HepG2 (cell line): Measurements from ENCODE around the gene TAF1B. TPM values are rescaled to one million over a fixed set of nuclear protein-coding genes. Genes with fewer than 3 reads are reported as not detected.

Experiments used
- CEBPB ChIP-seq: IDR thresholded peaks from 2 replicates; pipeline ENCODE4 v1.6.1; 2011; ENCODE audit warnings: low read depth, low read length, improper control_type of control experiment, borderline replicate concordance
- CEBPG ChIP-seq: IDR thresholded peaks from 2 replicates; pipeline ENCODE4 v1.6.1; 2016
- DMAP1 ChIP-seq: IDR thresholded peaks from 2 replicates; pipeline ENCODE4 v1.6.1; 2016
- ISL2 ChIP-seq: sonication (generic); formaldehyde crosslinking; IDR thresholded peaks from 2 replicates; pipeline ENCODE4 v1.5.0; 2020; ENCODE audit warnings: missing genetic modification reagents
- KAT8 ChIP-seq: IDR thresholded peaks from 2 replicates; pipeline ENCODE4 v1.6.1; 2016; ENCODE audit warnings: missing genetic modification reagents, missing compliant biosample characterization
- PHF21A ChIP-seq: sonication (generic); formaldehyde crosslinking; IDR thresholded peaks from 2 replicates; pipeline ENCODE4 v1.5.0; 2020; ENCODE audit warnings: mild to moderate bottlenecking, missing genetic modification reagents
- RBAK ChIP-seq: sonication (generic); formaldehyde crosslinking; IDR thresholded peaks from 2 replicates; pipeline ENCODE4 v1.5.1; 2020; ENCODE audit warnings: mild to moderate bottlenecking, missing genetic modification reagents
- SOX13 ChIP-seq, 3 experiments: fragments of 450-650 bp in 1 of 3; sonication (generic) in 1 of 3; formaldehyde crosslinking in 1 of 3; IDR thresholded peaks in 2 of 3; conservative IDR thresholded peaks in 1 of 3; 2 replicates each; pipeline versions ENCODE4 v1.5.0 to v1.6.1; 2016 to 2020; ENCODE audit warnings: antibody characterized with exemption in 1 of 3, mild to moderate bottlenecking in 1 of 3, missing compliant biosample characterization in 1 of 3, missing genetic modification reagents in 1 of 3, moderate library complexity in 1 of 3
- SOX6 ChIP-seq, 2 experiments: fragments of 450-650 bp in 1 of 2; sonication (generic) in 1 of 2; formaldehyde crosslinking in 1 of 2; IDR thresholded peaks; 2 replicates each; pipeline versions ENCODE4 v1.4.0 to v1.6.1; 2017 to 2020; ENCODE audit warnings: antibody characterized with exemption in 1 of 2, mild to moderate bottlenecking in 1 of 2, missing genetic modification reagents in 1 of 2
- ZNF331 ChIP-seq: sonication (generic); formaldehyde crosslinking; IDR thresholded peaks from 2 replicates; pipeline ENCODE4 v1.4.0; 2020; ENCODE audit warnings: missing genetic modification reagents
- ZNF547 ChIP-seq: sonication (generic); formaldehyde crosslinking; IDR thresholded peaks from 2 replicates; pipeline ENCODE4 v1.5.1; 2020; ENCODE audit warnings: mild to moderate bottlenecking, missing genetic modification reagents
- polyA plus RNA-seq, 8 experiments: library from polyadenylated mRNA; depleted of rRNA in 3 of 8; stranded (reverse) in 7 of 8; unstranded in 1 of 8; fragments of >200 nt; fragmentation: Illumina TruSeq in 4 of 8; extraction: Trizol in 4 of 8; gene quantifications; 2 replicates each; pipeline versions ENCODE4 v1.2.1 to v1.2.3, GENCODE V29; 2011 to 2016; ENCODE audit warnings: low read depth in 4 of 8, missing spikeins in 1 of 8, mixed read lengths in 1 of 8; ENCODE audit not compliant: insufficient read depth in 1 of 8
- total RNA-seq, 5 experiments: library from RNA; depleted of rRNA; stranded (reverse); fragments of >200 nt; fragmentation: Illumina TruSeq; extraction: Trizol; gene quantifications; 2 replicates each; pipeline ENCODE4 v1.2.3, GENCODE V29; 2016; ENCODE audit warnings: low read depth in 1 of 5
- TF ChIP-seq, protein P1 (sequence below): sonication (generic); formaldehyde crosslinking; IDR thresholded peaks from 2 replicates; pipeline ENCODE4 v1.5.0; 2020; ENCODE audit warnings: missing genetic modification reagents
- TF ChIP-seq, protein P2 (sequence below): IDR thresholded peaks from 2 replicates; pipeline ENCODE4 v1.6.1; 2016; ENCODE audit warnings: mild to moderate bottlenecking

The TAF1B gene
- total and polyA plus RNA-seq, 2 of the 13 experiments (the other 11 are each of a cell fraction or from before 2014, with no cell fraction given), result 13.3 to 27.7 TPM

DNA sequence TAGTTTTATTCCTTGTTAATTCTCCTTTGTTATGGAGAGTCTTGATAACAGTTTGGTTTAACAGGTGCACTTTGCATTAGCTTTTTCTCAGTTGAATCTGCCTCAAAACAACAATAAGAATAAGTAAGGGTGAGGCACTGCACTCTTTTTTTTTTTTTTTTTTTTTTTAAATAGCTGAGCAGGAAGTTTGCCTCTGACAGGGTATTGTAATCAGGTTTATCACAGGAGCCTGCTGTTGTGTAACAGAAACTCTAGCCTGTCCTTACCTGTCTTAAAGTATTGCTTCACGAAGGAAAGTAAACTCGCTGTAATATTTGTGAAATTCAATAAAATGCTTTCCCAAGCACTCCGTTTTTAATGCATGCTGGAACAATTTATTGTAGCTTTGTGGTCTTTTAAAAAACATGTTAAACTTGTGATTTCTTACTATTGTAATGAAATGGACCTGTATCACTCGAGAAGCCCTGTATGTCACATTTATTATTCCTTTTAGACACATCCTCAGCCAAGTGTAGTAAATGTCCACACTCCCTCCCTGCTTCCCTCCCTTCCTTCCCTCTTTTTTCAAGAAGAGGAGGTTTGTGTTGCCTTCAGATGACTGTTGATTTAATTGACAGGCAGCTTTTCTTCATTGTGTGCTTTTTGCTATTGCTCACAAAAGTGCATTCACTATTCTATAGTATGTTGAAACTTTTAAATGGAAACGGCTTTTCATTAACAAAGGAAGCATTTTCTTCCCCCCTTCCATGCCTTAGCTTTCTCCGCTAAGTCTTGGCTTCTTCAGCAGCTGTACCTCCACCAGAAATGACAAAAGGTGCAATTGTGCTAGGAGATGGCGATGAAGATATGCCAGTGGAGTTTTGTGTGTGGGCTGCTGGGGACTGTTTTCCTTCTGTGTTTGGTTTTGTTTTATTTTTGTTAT lies 52.7 kb downstream of the TAF1B start (continued):
- TF ChIP-seq, protein P1, sequence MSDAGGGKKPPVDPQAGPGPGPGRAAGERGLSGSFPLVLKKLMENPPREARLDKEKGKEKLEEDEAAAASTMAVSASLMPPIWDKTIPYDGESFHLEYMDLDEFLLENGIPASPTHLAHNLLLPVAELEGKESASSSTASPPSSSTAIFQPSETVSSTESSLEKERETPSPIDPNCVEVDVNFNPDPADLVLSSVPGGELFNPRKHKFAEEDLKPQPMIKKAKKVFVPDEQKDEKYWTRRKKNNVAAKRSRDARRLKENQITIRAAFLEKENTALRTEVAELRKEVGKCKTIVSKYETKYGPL (CRISPR knock-in tag), result peak; percentile 79
- TF ChIP-seq ZNF547 (CRISPR knock-in tag), result no peak
- TF ChIP-seq, protein P2, sequence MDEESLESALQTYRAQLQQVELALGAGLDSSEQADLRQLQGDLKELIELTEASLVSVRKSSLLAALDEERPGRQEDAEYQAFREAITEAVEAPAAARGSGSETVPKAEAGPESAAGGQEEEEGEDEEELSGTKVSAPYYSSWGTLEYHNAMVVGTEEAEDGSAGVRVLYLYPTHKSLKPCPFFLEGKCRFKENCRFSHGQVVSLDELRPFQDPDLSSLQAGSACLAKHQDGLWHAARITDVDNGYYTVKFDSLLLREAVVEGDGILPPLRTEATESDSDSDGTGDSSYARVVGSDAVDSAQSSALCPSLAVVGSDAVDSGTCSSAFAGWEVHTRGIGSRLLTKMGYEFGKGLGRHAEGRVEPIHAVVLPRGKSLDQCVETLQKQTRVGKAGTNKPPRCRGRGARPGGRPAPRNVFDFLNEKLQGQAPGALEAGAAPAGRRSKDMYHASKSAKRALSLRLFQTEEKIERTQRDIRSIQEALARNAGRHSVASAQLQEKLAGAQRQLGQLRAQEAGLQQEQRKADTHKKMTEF (CRISPR knock-in tag), result 0 out of 2 replicates have a peak, but pooled peaks have one; percentile 2
- 0 out of 2 replicates have a peak, but pooled peaks have one; percentile 44 for TF ChIP-seq ISL2 (CRISPR knock-in tag)
- 0 out of 2 replicates have a peak, but pooled peaks have one; percentile 17 for TF ChIP-seq PHF21A (CRISPR knock-in tag)
- TF ChIP-seq ZNF331 (CRISPR knock-in tag), result peak; percentile 3; the same call in 1 of the 2 replicates
- TF ChIP-seq KAT8 (CRISPR knock-in tag), result 0 out of 2 replicates have a peak, but pooled peaks have one; percentile 15
- peak; percentile 79 for TF ChIP-seq CEBPG (CRISPR knock-in tag)
- no peak for TF ChIP-seq RBAK
- peak; percentile 64 for TF ChIP-seq SOX13 (IDR thresholded peaks at IDR 0.05)
- TF ChIP-seq SOX13 (CRISPR knock-in tag; conservative IDR thresholded peaks at IDR 0.05 in 1 of 2, IDR thresholded peaks at IDR 0.05 in 1 of 2), result peak in 1 of 2 experiments; percentile 90; a peak in 2 of 4 replicates
- no peak for TF ChIP-seq DMAP1 (CRISPR knock-in tag)
- TF ChIP-seq CEBPB, result peak; percentile 80; the same call in 1 of the 2 replicates
- TF ChIP-seq SOX6 (IDR thresholded peaks at IDR 0.05), result no peak
- TF ChIP-seq SOX6 (CRISPR knock-in tag; IDR thresholded peaks at IDR 0.05), result peak; percentile 50; the same call in 1 of the 2 replicates
- TF ChIP-seq, all 625 proteins: peak for 17
